GM18870 (cell line): ENCODE data around the gene MAFB.

ENCODE experiments used
- ATAC-seq: cut with Tn5 transposase; IDR thresholded peaks from one replicate; pipeline ENCODE4 v1.9.1; 2021; ENCODE audit warnings: moderate library complexity; ENCODE audit not compliant: unreplicated experiment

Gene MAFB

DNA sequence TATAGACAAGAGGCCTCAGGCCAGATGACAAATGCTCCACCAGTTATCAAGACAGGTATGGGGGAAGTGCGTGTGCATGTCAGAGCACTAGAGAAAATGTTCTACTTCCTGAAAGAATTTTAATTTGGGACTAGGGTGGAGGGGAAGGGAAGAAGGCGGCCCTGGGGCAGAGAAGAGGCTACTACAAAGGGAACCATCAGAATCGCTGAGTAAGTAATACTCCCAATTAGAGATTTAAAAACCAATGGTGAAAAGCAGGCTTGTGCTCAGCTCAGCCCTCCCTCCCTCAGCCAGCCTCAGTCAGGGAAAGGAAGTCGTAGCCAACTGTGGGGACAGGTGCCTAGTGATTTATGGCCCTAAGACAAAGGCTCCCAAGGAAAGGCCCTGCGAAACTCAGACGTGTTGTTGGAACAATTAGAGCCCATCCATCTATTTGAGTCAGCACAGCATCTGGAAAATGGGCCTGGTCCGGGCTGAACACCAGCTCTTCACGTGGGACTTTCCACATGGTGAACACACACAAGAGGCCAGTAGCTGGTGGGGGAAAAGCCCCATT is 15.0 kb upstream of the MAFB start:
- ATAC-seq = no peak

DNA sequence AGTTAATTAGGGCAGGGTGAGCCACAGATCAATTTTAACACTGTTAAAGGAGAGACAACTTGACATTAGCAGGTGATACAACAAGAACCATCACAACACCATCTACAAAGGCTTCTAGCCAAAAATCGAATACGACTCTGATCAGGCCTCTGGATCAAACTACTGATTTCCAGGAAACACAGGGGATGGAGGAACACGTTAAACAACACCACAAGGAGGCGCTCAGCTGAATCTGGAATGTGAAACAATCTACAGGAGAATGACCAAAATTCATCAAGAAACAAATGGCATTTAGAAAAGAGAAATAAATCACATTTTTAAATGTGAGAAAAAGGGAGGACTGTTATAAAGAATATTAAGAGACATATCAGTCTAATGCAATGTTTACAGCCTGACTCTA is 13.5 kb upstream of the MAFB start:
- no peak for ATAC-seq

DNA sequence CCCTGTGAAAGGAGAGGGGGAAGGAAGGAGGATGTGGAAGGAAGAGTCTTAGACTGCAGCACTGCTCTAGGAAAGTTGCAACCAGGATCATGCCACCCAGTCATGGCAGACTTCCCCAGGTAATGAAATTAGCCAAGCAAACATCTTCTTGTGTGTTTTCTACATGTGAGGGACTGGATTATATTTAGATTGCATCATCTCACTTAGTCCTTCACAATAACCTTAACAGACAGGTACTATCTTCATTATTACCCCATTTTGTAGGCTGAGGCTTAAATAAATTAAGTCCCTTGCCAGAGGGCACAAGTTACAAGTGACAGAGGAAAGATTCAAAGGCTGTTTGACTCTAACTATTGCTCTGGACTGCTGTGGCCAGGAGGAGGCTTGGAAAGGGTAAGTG is 9.7 kb upstream of the MAFB start:
- no peak for ATAC-seq

DNA sequence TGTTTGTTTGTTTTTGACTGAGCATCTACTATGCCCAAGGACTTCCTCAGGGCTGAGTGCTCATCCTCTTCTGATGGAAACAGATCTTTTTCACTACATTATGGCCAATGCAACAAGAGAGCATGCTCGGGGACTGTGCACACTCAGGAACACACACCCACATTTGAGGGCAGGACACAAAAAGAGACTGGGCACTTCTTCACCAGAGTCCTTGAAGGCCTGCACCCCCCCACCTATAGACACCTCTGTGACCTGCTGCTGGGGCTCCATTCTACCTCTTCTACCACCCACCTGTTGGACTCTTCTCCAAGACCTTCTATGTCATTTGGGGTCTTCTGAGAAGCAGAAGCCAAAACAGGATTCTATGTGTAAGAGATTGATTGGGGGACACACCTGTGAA is 9.2 kb upstream of the MAFB start:
- no peak for ATAC-seq

DNA sequence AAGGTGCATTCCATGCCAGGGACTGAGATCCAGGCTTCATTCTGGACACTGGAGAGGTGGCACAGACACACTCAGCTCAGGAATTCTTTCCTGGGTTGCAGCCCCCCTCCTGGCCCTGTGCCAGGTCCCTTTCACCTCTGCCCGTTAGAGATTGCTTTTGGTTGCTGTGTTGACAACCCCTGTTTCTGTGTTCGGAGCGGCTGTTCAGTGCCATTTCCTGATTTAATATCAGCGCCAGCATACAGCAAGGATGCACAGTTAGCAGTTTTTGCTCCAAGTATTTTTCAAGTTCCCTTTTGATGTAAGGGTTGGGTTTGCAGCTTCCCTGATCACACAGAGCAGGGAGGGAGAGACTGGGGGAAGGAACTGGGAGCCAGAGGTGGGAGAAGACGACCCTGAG is 8.5 kb upstream of the MAFB start:
- no peak for ATAC-seq

DNA sequence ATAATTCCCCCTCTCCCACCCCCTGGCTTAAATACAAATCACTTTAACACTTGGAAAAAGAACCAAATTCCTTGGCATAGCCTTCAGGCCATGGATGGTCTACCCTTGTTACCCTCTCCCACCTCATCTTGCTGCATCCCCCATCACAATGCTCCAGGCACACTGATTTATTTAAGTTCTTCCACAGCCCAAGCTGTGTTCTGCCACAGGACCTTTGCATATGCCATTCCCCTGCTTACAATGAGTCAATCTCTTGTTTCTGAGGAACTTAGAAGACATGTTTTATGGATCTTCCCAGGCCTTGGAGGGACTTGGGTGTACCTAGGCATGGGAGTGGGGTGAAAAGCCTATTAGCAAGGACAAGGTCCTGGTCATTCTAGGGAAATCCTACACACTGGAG is 6.2 kb upstream of the MAFB start:
- no peak for ATAC-seq

DNA sequence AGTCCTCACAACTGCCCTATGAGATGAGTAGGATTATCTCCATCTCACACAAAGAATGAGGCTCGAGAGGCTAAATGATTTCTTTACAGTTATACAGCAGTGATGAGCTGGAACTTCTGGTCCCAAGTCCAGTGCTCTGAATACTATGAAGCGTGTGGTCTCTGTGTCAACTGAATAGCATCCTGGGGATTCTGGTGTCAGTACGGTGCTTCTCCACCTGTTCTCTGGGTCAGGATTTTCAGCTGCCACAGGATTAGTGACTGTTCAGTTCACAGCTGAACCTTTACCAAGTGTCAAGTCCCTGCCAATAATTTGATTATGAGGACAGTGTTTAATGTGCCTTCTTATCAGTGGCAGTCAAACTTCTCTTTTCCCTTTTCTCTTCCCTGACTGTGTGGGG is 5.2 kb upstream of the MAFB start:
- ATAC-seq = no peak

DNA sequence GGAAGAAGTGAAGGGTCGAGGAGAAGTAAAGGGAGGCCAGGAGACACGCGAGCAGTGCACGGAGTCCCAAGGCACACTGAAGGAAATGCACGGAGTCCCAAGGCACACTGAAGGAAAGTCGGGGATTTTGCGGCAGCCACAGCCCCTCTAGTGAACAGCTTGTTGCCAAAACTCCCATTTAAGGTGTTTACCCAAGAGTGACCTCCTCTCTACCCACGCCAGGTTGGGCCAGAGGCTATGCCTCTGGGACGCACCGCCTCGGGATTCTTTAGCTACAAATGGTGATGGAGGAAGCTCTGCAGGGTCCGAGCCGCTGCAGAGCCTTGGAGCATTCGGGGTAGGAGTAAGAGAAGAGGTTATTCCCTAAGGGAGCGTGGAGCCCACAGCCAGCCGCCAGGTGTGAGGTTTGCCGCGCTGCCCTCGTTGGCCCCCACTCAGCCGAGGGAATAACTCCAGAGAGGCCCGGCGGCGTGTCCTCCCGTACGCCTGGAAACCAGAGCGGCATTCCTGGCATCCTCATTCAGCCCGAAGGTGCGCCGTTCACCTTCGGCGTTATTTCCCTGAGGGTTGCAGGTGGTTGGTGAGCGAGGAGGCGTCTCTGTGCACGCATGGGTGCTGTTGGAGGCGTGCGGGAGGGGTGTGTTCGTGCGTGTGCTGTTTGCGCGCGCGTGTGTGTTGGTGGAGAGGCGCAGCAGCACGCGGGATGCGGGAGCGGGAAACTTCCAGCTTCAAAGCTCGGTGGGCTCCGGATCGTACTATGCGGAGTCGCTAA is 3.4 kb upstream of the MAFB start:
- ATAC-seq = no peak

DNA sequence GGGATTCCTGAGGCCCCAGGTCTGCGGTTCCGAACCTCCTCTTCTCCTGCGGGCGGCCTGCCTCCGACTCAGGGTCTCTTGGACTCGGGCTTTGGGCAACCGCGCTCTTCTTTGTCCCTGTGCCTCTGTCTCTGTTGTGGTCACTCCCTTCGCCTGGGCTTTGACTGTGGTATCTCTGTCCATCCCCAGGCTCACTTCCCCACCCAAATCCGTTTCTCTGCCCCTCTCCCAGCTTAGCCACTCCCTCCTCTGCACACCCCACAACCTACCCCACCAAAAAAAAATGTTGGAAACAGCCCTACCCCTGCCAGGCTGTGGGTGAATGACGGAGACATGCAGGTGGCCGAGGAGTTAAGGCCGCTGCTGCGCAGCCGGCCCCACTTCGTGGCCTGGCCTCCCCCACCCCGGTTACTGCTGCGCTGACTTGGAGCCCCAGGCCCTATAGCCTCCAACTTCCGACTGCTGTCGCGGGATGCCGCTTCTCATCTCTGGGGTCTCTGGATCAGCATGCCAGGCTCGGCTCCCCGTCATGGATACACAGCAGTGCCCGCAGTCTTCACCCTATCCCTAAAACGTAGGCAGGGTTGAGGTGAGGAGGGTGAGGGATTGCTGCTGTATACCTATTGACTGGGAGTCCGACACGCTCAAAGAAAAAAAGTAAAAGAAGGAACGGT is 2.7 kb upstream of the MAFB start:
- no peak for ATAC-seq

DNA sequence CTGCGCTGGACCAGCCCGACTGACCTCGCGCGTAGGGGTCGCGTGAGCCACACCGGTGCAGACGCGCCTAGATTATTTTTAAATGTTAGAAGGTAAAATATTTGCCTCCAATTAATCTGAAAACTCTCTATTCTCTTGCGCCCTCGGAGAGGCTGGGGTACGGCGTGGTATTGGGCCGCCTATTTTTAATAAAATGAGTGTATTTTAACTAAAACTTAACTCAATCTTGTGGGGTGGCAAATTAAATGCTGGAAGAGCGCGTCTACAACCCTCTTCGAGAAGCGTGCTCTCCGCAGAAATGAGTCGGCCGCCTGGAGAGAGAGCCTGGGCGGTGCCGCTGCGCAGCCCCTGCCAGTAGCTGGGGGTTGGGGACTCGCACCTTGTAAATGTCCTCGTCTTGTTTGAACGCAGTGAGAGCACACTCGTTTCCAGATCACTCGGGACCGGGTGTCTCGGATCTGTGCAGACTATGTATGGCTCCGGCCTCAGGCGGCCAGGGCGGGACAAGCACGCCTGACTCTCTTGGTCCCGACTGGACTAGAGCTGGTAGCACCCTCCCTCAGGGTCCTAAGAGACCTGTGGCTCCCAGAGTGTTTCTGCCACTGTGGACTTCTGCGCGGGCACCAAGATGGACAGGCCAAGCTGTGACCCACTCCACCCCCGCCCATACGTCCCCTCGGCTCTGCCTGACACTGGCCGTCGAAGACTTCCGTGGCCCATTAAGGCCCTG is 2.0 kb upstream of the MAFB start:
- ATAC-seq = no peak

DNA sequence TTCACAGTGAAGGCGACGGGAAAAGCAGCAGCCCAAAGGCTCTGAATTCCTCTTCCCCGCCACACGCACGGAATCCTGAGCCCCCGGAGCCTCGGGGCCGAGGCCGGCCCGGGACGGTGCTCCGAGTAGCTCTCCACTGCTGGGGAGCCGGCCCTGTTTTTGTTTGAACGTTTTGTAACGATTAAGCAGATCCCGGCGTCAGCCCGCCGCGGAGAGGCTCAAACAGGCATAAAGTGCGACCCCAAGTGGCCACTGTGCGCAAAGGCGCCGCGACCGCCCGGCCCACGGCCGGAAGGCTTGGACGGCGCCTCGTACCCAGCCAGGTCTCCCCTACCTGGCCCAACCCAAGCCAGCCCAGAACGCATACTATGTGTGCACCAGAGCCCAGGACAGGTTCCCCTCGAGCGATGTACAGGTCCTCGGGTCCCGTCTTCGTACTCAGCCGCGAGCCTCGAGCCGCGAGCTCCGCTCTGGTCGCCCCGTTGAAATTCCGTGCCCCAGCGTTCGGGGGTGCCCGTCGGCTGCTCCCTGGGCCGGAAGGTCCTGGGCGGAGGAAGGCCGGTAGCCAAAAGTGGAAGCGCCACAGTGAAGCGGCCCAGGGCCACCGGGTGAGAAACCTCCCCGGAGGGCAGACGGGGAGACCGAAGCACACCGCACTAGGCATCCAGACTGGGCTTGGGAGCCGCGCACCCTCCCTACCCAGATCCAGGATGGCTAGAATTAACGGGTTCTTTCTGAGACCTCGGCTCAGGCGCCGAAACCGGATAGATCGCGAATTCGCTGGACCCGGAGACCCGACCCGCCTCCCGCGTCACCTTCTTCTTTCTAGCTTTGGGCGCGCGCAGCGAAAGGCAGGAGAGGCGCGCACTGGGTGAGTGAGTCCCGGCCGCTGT is 1.2 kb upstream of the MAFB start:
- no peak for ATAC-seq

DNA sequence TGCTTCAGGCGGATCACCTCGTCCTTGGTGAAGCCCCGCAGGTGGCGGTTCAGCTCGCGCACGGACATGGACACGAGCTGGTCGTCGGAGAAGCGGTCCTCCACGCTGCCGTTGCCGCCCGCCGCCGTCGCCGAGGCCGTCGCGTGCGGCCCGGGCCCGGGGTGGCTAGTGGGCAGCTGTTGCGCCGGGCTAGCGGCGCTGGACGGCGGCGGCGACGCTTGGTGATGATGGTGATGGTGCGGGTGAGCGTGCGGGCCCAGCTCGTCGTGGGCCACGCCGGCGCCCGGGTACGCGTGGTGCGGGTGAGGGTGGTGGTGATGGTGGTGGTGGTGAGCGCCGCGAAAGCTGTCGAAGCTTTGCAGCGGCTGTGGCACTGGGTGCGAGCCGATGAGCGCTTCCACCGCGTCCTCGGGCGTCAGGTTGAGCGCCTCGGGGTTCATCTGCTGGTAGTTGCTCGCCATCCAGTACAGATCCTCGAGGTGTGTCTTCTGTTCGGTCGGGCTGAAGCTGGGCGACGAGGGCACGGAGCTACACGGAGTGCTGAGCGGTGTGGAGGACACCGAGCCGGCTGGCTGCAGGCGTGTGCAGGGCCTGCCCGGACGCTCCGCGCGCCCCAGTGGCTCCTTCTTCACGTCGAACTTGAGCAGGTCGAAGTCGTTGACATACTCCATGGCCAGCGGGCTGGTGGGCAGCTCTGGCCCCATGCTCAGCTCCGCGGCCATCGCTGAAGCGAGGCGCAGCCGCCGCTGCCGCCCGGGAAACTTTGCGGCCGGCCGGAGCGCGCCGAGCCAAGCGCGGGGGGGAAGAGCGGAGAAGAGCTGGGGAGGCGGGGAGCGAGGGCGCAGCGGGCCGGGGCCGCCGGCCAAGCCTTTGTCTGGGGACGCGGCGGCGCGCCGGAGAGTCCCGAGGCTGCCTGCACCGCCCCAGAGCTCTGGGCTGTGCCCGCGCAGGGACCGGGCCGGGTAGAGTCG is 622 bp downstream of the MAFB start:
- no peak for ATAC-seq

DNA sequence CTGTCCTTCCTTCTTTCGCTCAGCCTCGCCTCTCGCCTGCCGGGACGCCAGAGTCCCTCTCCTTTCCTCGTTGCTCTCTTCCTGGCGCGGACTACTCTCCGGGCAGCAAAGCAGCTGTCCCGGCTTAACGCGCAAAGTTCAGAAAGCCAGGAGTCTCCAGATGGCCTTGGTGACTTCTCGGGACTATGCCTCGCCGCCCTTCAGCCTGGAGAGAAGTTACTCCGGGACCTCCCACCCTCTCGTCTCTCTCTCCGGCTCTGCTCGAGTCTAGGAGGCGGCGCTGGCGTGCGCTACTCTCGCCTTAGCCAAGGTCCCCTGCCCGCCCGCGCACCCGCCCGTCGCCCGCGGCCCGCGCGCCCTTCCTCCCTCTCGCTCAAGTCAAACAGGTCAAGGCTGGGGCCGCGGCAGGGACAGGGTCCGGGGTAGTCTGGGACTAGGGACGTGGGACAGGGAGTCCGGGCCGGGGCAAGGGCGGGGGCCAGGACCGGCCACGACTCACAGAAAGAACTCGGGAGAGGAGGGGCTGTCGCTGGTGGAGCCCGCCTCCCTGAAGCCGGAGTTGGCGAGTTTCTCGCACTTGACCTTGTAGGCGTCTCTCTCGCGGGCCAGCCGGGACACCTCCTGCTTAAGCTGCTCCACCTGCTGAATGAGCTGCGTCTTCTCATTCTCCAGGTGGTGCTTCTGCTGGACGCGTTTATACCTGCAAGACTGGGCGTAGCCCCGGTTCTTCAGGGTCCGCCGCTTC is 1.5 kb downstream of the MAFB start:
- no peak for ATAC-seq

DNA sequence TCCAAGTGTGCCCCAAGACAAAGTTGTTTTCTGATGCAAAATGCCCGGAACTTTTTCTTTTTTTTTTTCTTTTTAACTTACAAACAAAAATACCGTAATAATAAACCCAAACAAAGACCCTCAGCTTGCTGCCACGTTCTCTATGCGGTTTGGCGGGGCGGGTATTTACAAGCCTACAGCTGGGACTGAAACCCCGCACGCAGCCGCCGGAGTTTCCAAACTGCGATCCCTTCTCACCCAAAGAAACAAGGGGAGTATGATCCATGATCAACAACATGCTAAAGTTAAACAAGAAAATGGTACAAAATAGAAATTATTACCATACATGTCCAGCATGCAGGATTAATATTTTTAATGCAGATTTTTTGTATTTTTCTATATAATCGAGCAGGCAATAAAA is 2.1 kb downstream of the MAFB start:
- no peak for ATAC-seq

DNA sequence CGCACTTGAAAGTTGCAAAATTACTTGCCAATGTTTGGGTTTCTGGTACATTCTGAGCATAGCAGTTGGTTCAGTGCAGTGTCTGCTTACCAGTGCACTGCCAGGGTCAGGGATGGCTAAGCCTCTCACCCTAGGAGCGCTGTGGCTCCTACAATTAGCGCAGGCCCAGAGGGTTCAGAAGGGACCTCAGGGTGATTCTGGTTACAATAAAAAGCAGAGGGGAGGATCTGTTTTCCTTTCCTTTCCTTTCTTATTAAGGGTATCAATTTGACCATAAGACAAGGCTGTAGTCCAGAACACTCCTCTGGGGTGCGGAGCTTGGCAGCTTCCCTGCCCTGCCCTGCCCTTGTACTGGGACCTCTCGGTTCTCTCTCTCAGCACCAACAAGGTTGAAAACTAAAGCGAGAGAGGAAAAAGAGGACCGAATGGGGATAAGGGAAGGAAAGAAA is 2.6 kb downstream of the MAFB start:
- no peak for ATAC-seq

DNA sequence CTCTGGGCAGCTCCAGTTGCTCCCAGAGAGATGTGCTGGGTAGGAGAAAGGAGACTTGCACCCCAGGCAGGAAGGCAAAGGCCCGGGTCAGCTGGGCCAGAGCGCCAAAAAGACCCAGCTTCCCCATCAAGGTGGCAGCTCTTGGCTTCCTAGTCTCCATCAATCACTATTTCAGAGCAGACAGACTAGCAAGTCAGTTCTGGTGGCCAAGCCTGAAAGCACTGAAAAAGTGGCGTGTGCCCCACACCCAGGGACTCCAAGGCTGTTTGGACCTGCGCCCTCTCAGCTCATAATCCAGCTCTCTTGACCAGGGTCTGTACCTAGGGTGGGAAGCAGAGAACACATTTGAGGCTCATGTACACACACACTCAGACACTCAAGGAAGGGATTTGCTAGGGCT is 3.7 kb downstream of the MAFB start:
- no peak for ATAC-seq

DNA sequence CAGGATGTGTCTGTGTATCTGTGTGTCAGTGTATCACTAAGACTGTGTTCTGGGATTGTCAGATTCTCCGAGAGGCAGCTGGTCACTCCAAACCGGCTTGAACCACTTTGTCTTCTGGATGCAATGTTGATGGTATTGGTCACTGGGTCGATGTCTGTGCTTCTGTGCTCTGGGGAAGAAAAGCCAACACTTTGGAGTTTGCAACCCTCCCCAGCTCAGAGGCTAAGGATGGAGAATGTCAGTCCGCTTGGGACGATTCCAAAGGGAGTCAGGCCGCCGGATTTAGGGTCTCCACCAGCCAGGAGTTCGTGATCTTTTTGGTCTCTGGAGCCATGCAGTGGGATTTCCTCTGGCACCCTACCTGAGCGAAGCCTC is 5.2 kb downstream of the MAFB start:
- no peak for ATAC-seq

DNA sequence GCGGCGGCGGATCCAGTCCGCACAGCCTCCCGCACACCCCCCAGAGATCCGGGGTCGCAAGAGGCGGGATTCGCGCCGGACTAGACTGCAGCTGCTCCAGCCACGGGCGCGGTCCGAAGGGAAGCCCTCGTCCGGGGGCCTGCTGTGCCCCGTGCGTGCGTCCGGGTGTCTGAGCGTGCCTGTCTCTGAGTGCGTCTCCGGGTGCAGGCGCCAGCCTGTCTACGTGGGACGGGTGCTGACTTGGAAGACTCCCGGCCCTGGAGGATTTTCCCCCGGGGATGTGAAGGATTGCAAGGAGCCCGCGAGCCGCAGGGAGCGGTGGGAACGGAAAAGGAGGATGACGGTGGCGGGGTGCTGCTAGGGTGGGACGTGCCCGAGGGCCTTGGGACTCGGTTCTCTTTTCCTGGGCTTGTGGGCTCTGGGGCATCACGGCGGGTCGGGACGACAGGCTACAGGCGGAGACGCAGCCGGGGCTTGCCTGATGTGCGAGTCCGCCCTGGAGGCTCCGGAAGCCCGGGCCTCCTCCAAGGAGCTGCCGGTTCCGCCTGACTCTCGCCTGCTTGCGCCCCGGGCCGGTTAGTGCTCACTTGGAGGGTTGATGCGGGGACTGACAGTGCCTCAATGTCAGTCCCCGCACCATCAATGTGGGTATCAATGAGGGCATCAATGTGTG is 5.7 kb downstream of the MAFB start:
- ATAC-seq = no peak
